A549 (cell line): ENCODE data around the gene TACC2.

Source experiments
- BHLHE40 ChIP-seq: IDR thresholded peaks from 2 replicates; pipeline ENCODE4 v1.6.1; 2012; ENCODE audit warnings: low read depth, low read length, inconsistent platforms
- CEBPB ChIP-seq, 2 experiments: fragments of >200 bp in 1 of 2; sonication (Bioruptor Twin) in 1 of 2; formaldehyde crosslinking in 1 of 2; IDR thresholded peaks; 2 replicates each; pipeline ENCODE4 v1.6.1; 2012 to 2016
- MAX ChIP-seq: IDR thresholded peaks from 2 replicates; pipeline ENCODE4 v1.6.1; 2012
- PBX3 ChIP-seq: IDR thresholded peaks from 2 replicates; pipeline ENCODE4 v1.6.1; 2012
- REST ChIP-seq: fragments of 200-600 bp; sonication (generic); IDR thresholded peaks from 2 replicates; pipeline ENCODE4 v1.6.1; 2016; ENCODE audit warnings: antibody characterized with exemption, mild to moderate bottlenecking, moderate library complexity
- TF ChIP-seq, protein P1 (sequence below): fragments of >200 bp; sonication (Bioruptor Twin); formaldehyde crosslinking; IDR thresholded peaks from 3 replicates; pipeline ENCODE4 v1.5.1; 2016

- TF ChIP-seq CEBPB (IDR thresholded peaks at IDR 0.05) (no peak), REST (no peak), MAX (no peak), BHLHE40 (no peak), PBX3 (no peak)
- TF ChIP-seq, protein P1, sequence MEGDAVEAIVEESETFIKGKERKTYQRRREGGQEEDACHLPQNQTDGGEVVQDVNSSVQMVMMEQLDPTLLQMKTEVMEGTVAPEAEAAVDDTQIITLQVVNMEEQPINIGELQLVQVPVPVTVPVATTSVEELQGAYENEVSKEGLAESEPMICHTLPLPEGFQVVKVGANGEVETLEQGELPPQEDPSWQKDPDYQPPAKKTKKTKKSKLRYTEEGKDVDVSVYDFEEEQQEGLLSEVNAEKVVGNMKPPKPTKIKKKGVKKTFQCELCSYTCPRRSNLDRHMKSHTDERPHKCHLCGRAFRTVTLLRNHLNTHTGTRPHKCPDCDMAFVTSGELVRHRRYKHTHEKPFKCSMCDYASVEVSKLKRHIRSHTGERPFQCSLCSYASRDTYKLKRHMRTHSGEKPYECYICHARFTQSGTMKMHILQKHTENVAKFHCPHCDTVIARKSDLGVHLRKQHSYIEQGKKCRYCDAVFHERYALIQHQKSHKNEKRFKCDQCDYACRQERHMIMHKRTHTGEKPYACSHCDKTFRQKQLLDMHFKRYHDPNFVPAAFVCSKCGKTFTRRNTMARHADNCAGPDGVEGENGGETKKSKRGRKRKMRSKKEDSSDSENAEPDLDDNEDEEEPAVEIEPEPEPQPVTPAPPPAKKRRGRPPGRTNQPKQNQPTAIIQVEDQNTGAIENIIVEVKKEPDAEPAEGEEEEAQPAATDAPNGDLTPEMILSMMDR = no peak
Observed at GRCh38 chr10:122216047-122216446, 227.1 kb downstream of the TACC2 start.
